SK-N-MC (cell line): ENCODE measurements around the gene XPNPEP1.

ENCODE experiments used
- EZH2 ChIP-seq: fragments of 200-600 bp; sonication (generic); IDR thresholded peaks from one replicate; pipeline ENCODE4 v1.6.1; 2017; ENCODE audit warnings: antibody characterized with exemption
- POLR2AphosphoS5 ChIP-seq: IDR thresholded peaks from 2 replicates; pipeline ENCODE4 v1.6.1; 2012; ENCODE audit warnings: mild to moderate bottlenecking, low read depth, low read length, borderline replicate concordance

DNA sequence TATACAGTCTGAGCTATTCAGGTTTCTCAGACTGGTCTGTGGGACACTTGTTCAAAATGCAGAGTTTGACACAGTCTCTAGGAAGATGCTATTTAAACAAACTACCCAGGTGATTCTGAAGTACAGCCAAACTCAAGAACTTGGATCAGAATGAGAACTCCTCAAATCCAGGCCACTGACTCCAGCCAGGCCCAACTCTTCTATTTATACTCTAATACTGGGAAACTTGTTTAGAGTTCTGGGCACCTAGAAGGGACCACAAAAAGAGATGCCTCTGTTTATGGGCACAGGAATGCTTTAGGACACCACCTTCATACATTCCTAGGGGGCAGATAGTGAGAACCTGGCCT is 44.4 kb upstream of the XPNPEP1 start:
- TF ChIP-seq EZH2: no peak
- no peak for TF ChIP-seq POLR2AphosphoS5
